Inflammatory macrophage treated with lipopolysaccharide for 4 hours (primary cell): ENCODE data around the gene SLC19A1.
A peak's percentile ranks its signal among the peaks of the same experiment; 100 is the strongest.

ENCODE experiments used
- DNase-seq: peaks from one replicate; pipeline ENCODE4 v3.0.0-alpha.2; 2020

The SLC19A1 gene

DNA sequence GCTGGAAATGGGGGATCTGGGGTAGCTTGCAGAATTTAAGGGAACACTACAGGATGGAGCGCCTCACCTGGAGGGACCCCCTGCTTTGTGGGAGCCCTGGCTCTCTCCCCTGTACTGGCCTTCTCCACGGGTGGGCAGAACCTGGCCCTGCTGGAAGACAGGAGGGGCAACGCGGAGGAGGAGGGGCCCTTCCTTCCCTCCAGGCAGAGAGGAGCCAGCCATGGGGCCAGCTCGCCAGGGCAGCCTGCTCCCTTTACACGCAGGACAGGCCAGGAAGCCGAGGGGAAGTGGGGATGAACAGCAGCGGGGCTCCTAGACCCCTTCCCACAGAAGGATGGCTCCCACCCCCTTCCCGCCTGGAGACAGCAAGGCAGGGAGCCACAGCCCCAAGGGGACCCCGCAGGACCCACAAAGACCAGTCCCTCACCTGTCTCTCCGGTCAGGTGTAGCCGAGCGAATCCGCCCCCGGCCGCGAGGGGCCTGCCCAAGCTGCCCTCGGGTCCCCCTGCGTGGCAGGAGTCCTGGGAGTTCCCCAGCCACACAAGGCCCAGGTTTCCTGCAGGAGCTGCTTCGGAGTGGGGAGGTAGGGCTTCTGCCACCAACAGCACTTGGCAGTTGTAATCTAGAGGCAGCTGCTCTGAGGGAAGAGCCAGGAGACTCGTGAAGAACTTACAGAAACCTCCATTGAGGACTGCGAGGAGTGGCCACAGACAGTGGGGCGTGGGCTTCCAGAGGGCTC, 1.6 kb upstream of the SLC19A1 start:
- no peak for DNase-seq

GRCh38 chr21:45543371-45543709, 1.1 kb upstream of the SLC19A1 start:
- no peak for DNase-seq

- DNase-seq, result no peak
Measured at GRCh38 chr21:45542667-45543370, 579 bp upstream of the SLC19A1 start.

DNA sequence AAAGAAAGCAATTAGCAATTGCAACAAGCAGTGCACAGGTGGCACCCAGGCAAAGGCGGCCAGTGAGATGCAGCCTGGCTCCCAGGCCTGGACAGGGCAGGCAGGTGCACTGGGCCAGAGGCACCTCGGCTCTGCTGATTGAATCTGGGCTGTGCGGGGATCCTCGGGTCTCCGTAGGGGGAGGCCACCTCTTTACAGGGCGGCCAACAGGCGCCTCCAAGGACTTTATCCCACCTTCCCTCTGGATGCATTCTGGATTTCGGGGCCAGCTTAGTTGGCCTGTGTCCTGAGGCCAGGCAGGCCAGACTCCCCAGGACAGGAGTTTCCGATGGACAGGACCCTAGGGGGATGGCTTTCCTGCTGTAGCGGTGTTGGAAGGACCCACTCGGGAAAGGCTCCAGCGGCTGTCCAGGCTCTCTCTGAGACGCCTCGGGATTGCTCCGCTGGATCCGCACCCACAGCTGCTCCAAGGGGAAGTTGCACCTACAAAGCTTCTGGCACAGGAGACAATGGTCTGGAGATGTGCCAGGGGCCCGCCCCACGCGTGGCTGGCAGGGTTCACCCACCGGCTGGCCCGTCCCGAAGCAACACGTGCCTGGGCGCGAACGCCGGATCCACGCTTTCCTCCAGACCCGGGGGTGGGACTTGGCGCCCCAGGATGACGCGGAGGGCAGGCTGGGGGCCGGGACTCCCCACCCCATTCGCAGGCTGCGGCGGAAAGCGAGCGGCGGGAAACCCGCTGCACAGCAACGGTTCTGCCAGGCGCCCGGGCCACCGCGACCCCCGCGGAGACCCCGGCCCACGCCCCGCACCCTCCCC, 810 bp downstream of the SLC19A1 start:
- peak; percentile 22 for DNase-seq

DNA sequence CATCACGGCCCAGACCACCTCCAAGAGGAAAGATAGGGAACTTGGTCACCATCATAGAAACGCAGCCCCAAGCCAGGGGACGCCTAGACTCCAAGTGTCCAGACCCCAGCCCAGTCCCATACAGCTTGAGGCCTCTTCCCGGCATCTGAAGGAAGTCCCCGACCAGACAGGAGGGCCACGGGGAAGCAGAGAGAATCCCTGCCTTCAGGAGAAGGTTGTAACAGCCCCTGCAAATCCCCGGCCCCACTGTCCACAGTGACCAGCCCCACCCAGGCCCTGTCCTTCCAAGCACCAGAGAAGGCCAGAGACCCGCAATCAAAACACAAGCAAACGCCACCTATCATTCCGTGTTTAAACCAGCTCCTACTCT, 1.7 kb downstream of the SLC19A1 start:
- DNase-seq, result no peak

GRCh38 chr21:45539796-45540600, 2.2 kb downstream of the SLC19A1 start:
- no peak for DNase-seq

GRCh38 chr21:45539046-45539795, 3.0 kb downstream of the SLC19A1 start:
- DNase-seq, result no peak

GRCh38 chr21:45538381-45539045, 3.7 kb downstream of the SLC19A1 start:
- DNase-seq, result no peak

- DNase-seq, result no peak
Measured at GRCh38 chr21:45537746-45538291, 4.4 kb downstream of the SLC19A1 start.

GRCh38 chr21:45537111-45537745, 5.0 kb downstream of the SLC19A1 start:
- no peak for DNase-seq

DNA sequence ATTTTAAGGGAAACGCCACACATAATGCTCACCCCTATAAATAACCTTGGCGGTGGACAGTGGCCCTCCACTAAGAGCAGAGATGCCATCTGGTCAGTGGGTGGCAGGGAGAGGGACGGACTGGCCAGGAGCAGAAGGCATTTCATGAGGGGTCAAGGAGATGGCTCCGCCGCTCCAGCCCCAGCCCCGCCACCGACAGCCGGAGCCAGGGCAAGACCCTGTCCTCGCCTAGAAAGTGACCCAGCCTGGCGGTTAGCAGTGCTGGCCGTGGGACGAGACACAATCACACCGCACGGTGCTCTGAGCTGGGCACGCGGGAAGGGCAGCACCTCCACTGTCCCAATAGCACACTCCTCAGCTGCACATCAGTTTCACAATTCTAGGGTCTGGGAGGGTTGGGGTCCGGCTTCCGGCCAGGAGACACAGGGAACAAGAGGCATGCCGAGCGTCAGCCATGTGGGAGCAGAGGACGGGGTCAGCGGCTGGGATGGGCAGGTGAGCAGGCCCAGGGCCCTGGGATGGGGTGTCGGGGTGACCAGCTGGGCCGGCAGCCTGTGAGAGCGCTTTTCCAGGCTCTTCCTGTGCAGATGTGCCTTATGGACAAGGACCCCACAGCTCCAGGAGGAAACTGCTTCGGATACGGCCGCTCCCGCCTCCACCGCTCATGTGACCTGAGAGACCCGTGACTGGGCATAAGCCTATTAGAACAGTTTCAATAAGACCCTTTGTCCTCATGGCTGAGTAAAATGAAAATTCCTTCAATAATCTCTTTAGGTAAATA, 5.7 kb downstream of the SLC19A1 start:
- DNase-seq, result no peak

DNA sequence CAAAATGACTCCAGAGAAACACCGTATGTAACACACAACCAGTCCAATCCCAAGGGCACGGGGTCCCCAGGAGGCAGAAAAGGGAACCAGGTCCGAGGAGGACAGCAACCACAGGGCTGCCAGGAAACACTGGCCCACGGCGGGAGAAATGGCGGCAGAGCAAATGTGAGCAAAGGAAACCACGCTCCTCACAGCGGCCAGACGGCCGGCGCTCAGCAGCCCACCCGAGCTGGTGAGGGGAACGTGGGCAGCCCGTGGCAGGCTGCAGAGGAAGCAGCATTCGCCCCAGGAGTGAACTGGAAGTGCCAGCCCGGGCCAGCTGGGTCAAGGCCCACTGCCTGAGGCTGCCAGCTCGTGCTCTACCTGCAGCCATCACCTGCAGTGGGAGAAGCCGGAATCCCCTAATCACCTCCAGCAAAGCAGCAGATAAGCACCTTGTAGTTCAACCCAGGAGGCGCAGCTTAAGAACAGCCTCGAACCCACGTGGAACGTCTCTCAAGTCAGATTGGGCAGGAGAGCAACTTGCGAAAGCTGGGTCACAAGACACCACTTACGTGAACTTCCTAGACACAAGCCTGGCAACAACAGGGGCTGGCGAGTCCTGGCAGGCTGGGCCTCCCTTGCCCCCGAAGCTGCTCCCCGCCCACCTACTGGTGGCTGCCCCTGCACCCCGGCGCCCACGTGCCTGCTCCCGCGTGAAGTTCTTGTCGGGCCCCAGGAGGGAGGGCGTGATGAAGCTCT, 6.7 kb downstream of the SLC19A1 start:
- DNase-seq, result peak; percentile 76

DNA sequence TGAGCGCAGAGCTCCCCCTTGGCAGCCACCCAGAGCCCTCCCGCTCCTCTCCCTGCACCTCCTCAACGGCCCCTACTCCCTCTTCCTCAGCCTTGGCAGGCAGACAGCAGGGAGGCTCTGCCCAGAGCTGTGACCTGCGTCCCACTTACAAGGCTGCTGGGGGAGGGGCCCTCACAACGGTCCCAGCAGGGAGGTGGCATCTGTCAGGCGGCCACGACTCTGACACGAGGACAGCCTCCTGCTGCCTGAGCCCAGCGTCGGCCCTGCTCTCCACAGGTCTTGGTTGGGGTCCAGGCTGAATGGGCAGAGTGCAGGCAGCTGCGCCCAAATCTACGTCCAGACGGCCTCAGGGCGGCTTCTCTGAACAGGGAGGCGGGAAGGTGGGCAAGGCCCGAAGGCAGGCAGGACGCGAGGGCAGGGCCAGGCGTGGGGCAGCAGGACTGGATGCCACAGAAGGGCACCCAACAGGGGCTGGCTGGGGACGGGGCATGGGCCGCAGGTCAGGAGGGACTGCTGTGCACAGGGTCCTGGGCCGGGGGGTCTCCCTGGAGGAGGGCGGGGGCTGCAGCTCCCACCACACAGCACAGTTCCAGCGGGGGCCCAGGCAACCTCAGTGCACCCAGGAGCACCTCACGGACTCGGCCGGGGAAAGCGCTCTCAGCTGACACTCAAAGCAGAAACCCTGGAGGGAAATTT, 7.5 kb downstream of the SLC19A1 start:
- DNase-seq, result peak; percentile 13

GRCh38 chr21:45533846-45534635, 8.2 kb downstream of the SLC19A1 start:
- DNase-seq, result no peak

DNA sequence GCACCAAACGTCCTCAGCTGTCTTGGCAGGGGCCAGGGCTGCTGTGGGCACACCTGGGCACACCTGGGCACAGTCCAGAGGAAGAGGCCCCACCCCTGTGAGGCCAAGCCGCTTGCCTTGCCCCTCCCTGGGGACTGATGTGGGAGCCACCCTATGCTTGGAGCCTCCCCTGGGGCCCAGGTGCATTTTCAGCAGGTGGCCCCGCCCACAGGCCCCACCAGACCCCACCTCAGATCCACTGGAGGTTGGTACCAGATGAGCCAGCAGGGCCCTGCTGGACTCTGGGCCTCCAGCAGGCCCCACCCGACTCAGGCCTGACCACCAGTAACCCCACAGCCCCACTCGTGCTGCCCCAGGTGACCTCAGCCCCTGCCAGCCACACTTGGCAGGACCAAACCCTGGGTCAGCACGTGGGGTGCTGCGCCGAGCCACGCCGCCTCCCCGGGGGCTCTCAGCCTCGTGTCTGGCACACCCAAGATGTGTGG, 8.8 kb downstream of the SLC19A1 start:
- DNase-seq, result no peak

- peak; percentile 35 for DNase-seq
Measured at GRCh38 chr21:45532826-45533360, 9.3 kb downstream of the SLC19A1 start.
